Endothelial cell (in vitro differentiated cells): ENCODE data around the gene POLR3H. TPM values are rescaled to one million over a fixed set of nuclear protein-coding genes. Genes with fewer than 3 reads are reported as not detected.

Experiments used
- DNase-seq: peaks from one replicate; pipeline ENCODE4 v3.0.0; 2021; ENCODE audit warnings: low spot score
- H3K27ac Mint-ChIP-seq: one replicate; pipeline ENCODE4 v1.8.0; 2021; ENCODE audit warnings: mixed read lengths, inconsistent platforms; ENCODE audit not compliant: unreplicated experiment
- H3K27me3 Mint-ChIP-seq: one replicate; pipeline ENCODE4 v1.8.0; 2021; ENCODE audit warnings: mild to moderate bottlenecking, moderate library complexity, mixed read lengths, inconsistent platforms; ENCODE audit not compliant: unreplicated experiment
- H3K36me3 Mint-ChIP-seq: one replicate; pipeline ENCODE4 v1.8.0; 2021; ENCODE audit warnings: mild to moderate bottlenecking, low read depth, mixed read lengths, inconsistent platforms; ENCODE audit not compliant: unreplicated experiment
- H3K4me1 Mint-ChIP-seq: one replicate; pipeline ENCODE4 v1.8.0; 2021; ENCODE audit warnings: mild to moderate bottlenecking, mixed read lengths, inconsistent platforms; ENCODE audit not compliant: unreplicated experiment
- H3K4me3 Mint-ChIP-seq: one replicate; pipeline ENCODE4 v1.8.0; 2021; ENCODE audit warnings: mild to moderate bottlenecking, mixed read lengths, inconsistent platforms; ENCODE audit not compliant: unreplicated experiment
- H3K9me3 Mint-ChIP-seq: one replicate; pipeline ENCODE4 v1.8.0; 2021; ENCODE audit warnings: mixed read lengths, inconsistent platforms; ENCODE audit not compliant: unreplicated experiment
- CTCF ChIP-seq: fragments of 200-600 bp; sonication (generic); IDR thresholded peaks from one replicate; pipeline ENCODE4 v1.5.0; 2021; ENCODE audit warnings: antibody characterized with exemption; ENCODE audit not compliant: unreplicated experiment
- total RNA-seq: library from RNA; stranded (reverse); fragmentation: NEBNext Ultra II Directional; extraction: Animal tissue kit (Norgen Biotek cat#: 25700); gene quantifications from one replicate; pipeline ENCODE4 v1.2.1, GENCODE V29; 2021; ENCODE audit not compliant: unreplicated experiment

POLR3H gene
- total RNA-seq, 1 donor from 2014 or later = 20.8 TPM

DNA sequence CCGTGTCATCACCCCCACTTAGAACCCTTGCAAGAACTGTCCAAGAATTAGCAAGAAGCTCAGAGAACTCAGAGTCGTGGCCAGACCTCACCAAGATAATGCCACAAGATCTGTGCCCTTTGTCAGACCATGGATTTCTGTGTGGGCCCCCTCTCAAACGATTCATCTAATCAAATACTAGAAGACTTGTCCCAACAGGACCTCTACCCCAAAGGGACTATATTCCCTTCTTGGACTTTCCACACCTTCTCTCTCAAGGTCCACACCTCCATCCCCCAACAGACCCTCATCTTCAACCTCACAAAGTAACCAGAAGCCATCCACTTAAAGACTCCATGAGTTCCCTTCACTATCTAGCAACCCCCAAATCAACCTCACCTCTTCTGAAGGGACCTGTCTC is 2.8 kb downstream of the POLR3H start:
- Mint-ChIP-seq H3K36me3 (peaks cover 13% of the 10 kb centered on the region), H3K4me1 (peaks cover 13% of the 10 kb centered on the region), H3K4me3 (peak overlapping the region; percentile 72), H3K9me3 (no peaks in the 10 kb centered on the region), H3K27ac (peak overlapping the region; percentile 0), H3K27me3 (peaks cover 8% of the 10 kb centered on the region)
- no peak for TF ChIP-seq CTCF
- DNase-seq = no peak

DNA sequence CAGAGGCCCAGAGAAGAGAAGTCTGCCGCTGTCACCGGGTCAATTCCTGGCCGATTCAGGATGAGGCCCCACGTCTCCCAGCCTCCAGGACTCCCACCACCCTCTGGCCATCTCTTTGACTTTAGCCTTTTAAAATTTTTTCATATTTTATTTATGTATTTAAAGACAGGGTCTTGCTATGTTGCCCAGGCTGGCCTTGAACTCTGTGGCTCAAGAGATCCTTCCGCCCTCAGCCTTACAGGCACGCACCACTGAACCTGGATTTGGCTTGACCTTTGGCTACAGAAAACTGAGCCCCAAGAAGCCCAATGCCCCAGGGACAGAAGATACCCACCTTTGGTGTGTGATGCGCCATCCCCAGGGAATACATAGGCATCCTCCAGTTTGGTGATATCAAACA is 3.9 kb downstream of the POLR3H start:
- Mint-ChIP-seq H3K27ac (no peak overlapping the region), H3K36me3 (peaks cover 13% of the 10 kb centered on the region), H3K4me1 (peaks cover 13% of the 10 kb centered on the region), H3K4me3 (no peak overlapping the region), H3K9me3 (no peaks in the 10 kb centered on the region), H3K27me3 (peaks cover 3% of the 10 kb centered on the region)
- no peak for DNase-seq
- TF ChIP-seq CTCF = no peak

DNA sequence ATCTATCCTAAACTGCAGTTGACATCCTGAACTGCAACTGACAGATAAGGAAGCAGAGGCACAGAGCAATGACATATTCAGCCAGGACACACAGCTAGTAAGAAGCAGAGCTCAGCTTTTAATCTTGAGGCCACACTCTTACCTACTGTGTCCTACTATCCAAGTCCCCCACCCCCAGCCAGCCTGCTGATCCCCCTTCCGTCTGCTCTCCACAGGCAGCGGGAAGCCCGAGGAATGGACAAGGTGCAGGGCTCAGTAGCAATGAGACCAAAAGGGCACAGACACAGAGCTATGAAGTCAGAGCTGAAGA is 4.3 kb downstream of the POLR3H start:
- Mint-ChIP-seq H3K27ac (no peak overlapping the region), H3K36me3 (peaks cover 13% of the 10 kb centered on the region), H3K4me3 (no peak overlapping the region), H3K4me1 (peaks cover 13% of the 10 kb centered on the region), H3K27me3 (peaks cover 3% of the 10 kb centered on the region), H3K9me3 (no peaks in the 10 kb centered on the region)
- no peak for TF ChIP-seq CTCF
- DNase-seq = no peak

GRCh38 chr22:41539146-41540005 is 4.9 kb downstream of the POLR3H start:
- no peak for DNase-seq
- Mint-ChIP-seq H3K27ac (no peak overlapping the region), H3K4me3 (no peak overlapping the region), H3K27me3 (peaks cover 2% of the 10 kb centered on the region), H3K4me1 (peaks cover 10% of the 10 kb centered on the region), H3K36me3 (peaks cover 13% of the 10 kb centered on the region), H3K9me3 (no peaks in the 10 kb centered on the region)
- no peak for TF ChIP-seq CTCF

- Mint-ChIP-seq H3K27ac (no peak overlapping the region), H3K4me3 (no peak overlapping the region), H3K9me3 (no peaks in the 10 kb centered on the region), H3K4me1 (peaks cover 10% of the 10 kb centered on the region), H3K27me3 (peaks cover 2% of the 10 kb centered on the region), H3K36me3 (peaks cover 13% of the 10 kb centered on the region)
- no peak for TF ChIP-seq CTCF
- DNase-seq = no peak
These were observed 5.7 kb downstream of the POLR3H start for GRCh38 chr22:41538583-41538982.
